ENCODE measurements around the gene FAM171A2.

DNA sequence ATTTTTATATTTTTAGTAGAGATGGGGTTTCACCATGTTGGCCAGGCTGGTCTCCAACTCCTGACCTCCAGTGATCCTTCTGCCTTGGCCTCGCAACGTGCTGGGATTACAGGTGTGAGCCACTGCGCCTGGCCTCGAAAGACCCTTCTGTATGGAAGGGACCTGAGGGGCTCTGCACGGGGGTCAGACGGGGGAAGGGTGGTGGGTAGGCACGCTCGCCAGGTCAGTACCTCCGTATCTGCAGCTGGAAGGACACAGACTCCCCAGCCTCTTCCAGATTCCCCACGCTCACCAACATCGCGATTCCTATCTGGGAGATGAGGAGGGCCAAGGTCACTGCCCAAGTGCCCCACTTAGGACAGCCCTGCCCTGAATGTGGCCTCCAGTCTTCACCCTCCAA, 13.1 kb upstream of the FAM171A2 start:
- TF ChIP-seq, protein P1, sequence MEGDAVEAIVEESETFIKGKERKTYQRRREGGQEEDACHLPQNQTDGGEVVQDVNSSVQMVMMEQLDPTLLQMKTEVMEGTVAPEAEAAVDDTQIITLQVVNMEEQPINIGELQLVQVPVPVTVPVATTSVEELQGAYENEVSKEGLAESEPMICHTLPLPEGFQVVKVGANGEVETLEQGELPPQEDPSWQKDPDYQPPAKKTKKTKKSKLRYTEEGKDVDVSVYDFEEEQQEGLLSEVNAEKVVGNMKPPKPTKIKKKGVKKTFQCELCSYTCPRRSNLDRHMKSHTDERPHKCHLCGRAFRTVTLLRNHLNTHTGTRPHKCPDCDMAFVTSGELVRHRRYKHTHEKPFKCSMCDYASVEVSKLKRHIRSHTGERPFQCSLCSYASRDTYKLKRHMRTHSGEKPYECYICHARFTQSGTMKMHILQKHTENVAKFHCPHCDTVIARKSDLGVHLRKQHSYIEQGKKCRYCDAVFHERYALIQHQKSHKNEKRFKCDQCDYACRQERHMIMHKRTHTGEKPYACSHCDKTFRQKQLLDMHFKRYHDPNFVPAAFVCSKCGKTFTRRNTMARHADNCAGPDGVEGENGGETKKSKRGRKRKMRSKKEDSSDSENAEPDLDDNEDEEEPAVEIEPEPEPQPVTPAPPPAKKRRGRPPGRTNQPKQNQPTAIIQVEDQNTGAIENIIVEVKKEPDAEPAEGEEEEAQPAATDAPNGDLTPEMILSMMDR (IDR thresholded peaks at IDR 0.05; ENCODE audit: low read depth, low read length, missing input control), result no peak
- TF ChIP-seq HNF4A (conservative IDR thresholded peaks at IDR 0.05) (no peak), SP1 (IDR thresholded peaks at IDR 0.05) (no peak), YY1 (IDR thresholded peaks at IDR 0.05) (no peak), TAF1 (conservative IDR thresholded peaks at IDR 0.05) (no peak), RAD21 (IDR thresholded peaks at IDR 0.05) (no peak)
